Hepatocyte (in vitro differentiated cells): Measurements from ENCODE around the gene ORC1.

Experiments
- EZH2 ChIP-seq: fragments of 200-600 bp; sonication (generic); IDR thresholded peaks from 2 replicates; pipeline ENCODE4 v1.6.1; 2016; ENCODE audit warnings: antibody characterized with exemption, mild to moderate bottlenecking, borderline replicate concordance
- TF ChIP-seq, protein P1 (sequence below): fragments of 200-600 bp; sonication (generic); IDR thresholded peaks from 2 replicates; pipeline ENCODE4 v1.5.1; 2016; ENCODE audit warnings: antibody characterized with exemption, mild to moderate bottlenecking; ENCODE audit not compliant: poor library complexity

DNA sequence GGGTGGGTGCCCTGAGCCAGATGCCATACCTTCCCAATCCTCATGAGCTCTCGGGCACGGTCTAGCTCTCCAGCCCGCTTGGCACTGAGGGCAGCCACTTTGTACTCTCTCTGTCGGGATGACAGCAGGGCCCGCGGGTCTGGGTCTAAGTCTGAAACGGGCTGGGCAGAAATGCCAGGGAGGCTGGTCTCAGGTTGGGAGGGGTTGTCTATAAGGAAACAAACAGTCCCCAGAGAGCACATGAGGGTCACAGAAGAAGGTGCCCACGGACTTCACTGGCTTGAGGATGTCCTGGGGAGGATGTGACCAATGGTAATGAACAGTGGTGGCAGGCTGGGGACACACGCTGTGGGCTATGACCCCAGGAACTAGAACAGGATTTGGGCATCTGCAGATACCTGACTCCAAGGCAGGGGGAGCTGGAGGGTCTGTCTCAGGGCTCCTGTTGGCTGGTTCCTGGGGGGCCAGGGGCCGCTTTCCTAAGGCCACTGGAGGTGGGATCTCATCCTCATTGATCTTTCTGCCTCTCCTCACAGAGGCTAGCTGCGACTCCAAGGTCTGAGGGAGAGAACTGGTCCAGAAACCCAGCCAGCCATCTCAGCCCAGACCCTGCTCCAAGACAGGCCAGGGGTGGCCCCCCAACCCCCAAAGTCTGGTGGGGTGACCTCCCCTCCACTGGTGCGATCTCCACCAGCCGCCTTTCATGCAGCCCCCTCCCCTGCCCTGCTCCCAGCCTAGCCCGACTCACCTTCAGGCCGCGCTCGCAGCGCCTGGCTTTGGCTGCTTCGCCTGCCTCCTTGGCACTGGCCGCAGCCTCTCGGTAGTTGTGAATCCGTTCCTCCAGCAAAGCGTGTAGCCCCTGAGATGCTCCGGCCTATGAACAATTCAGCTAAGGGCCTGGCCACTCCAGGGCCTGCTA, 44.3 kb downstream of the ORC1 start:
- TF ChIP-seq EZH2, result no peak
- TF ChIP-seq, protein P1, sequence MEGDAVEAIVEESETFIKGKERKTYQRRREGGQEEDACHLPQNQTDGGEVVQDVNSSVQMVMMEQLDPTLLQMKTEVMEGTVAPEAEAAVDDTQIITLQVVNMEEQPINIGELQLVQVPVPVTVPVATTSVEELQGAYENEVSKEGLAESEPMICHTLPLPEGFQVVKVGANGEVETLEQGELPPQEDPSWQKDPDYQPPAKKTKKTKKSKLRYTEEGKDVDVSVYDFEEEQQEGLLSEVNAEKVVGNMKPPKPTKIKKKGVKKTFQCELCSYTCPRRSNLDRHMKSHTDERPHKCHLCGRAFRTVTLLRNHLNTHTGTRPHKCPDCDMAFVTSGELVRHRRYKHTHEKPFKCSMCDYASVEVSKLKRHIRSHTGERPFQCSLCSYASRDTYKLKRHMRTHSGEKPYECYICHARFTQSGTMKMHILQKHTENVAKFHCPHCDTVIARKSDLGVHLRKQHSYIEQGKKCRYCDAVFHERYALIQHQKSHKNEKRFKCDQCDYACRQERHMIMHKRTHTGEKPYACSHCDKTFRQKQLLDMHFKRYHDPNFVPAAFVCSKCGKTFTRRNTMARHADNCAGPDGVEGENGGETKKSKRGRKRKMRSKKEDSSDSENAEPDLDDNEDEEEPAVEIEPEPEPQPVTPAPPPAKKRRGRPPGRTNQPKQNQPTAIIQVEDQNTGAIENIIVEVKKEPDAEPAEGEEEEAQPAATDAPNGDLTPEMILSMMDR, result no peak
